ENCODE data around the gene PRSS50. TPM values are rescaled to one million over a fixed set of nuclear protein-coding genes. Genes with fewer than 3 reads are reported as not detected.

Gene PRSS50
- total RNA-seq, 1 donor from 2014 or later, result 0.20 TPM

- TF ChIP-seq, protein P1, sequence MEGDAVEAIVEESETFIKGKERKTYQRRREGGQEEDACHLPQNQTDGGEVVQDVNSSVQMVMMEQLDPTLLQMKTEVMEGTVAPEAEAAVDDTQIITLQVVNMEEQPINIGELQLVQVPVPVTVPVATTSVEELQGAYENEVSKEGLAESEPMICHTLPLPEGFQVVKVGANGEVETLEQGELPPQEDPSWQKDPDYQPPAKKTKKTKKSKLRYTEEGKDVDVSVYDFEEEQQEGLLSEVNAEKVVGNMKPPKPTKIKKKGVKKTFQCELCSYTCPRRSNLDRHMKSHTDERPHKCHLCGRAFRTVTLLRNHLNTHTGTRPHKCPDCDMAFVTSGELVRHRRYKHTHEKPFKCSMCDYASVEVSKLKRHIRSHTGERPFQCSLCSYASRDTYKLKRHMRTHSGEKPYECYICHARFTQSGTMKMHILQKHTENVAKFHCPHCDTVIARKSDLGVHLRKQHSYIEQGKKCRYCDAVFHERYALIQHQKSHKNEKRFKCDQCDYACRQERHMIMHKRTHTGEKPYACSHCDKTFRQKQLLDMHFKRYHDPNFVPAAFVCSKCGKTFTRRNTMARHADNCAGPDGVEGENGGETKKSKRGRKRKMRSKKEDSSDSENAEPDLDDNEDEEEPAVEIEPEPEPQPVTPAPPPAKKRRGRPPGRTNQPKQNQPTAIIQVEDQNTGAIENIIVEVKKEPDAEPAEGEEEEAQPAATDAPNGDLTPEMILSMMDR (IDR thresholded peaks at IDR 0.05), result no peak
- ATAC-seq (no peak), DNase-seq (no peak)
- H3K4me1 ChIP-seq, result peaks cover 25% of the 10 kb centered on the region
- H3K4me3 ChIP-seq, result no peak overlapping the region
- intact Hi-C loops (cut with DNase I), result no loop called here
- H3K27ac ChIP-seq, result no peak overlapping the region
- no peaks in the 10 kb centered on the region for H3K36me3 ChIP-seq
- H3K27me3 ChIP-seq, result peaks cover 13% of the 10 kb centered on the region
- H3K9me3 ChIP-seq, result no peaks in the 10 kb centered on the region
These were observed 14.6 kb downstream of the PRSS50 start for GRCh38 chr3:46703013-46703520.

GRCh38 chr3:46702246-46703012, 15.2 kb downstream of the PRSS50 start:
- no peaks in the 10 kb centered on the region for H3K9me3 ChIP-seq
- intact Hi-C loops (cut with DNase I), result no loop called here

GRCh38 chr3:46701181-46701939, 16.3 kb downstream of the PRSS50 start, which contains the start of gene TMIE:
TMIE (plus strand) TSS chr3:46701392; CDS start chr3:46701488, 96 bp downstream.
- no peak within 1 kb of the TSS for H3K27ac ChIP-seq
- H3K9me3 ChIP-seq, result no peaks in the 10 kb centered on the region
- TF ChIP-seq, protein P1 (IDR thresholded peaks at IDR 0.05), result no peak
- H3K4me1 ChIP-seq, result peaks cover 35% of the 10 kb centered on the region
- intact Hi-C loops (cut with DNase I), result no loop called here
- peaks cover 13% of the 10 kb centered on the region for H3K27me3 ChIP-seq
- H3K4me3 ChIP-seq, result peak within 1 kb of the TSS; percentile 23
- no peaks in the 10 kb centered on the region for H3K36me3 ChIP-seq
- no peak for ATAC-seq
- no peak for DNase-seq

More at GRCh38 chr3:46702246-46703012, 15.2 kb downstream of the PRSS50 start:
- TF ChIP-seq, protein P1 (IDR thresholded peaks at IDR 0.05), result no peak
- ATAC-seq, result no peak
- no peak for DNase-seq
- H3K36me3 ChIP-seq, result no peaks in the 10 kb centered on the region
- peaks cover 25% of the 10 kb centered on the region for H3K4me1 ChIP-seq
- no peak overlapping the region for H3K4me3 ChIP-seq
- no peak overlapping the region for H3K27ac ChIP-seq
- peaks cover 13% of the 10 kb centered on the region for H3K27me3 ChIP-seq

GRCh38 chr3:46700772-46701171, 16.9 kb downstream of the PRSS50 start:
- intact Hi-C loops (cut with DNase I), result no loop called here
- H3K27ac ChIP-seq, result no peak overlapping the region
- peak overlapping the region; percentile 23 for H3K4me3 ChIP-seq
- H3K4me1 ChIP-seq, result peaks cover 41% of the 10 kb centered on the region
- ATAC-seq, result no peak
- TF ChIP-seq, protein P1 (IDR thresholded peaks at IDR 0.05), result no peak
- peak; percentile 65 for DNase-seq
- H3K36me3 ChIP-seq, result no peaks in the 10 kb centered on the region
- H3K27me3 ChIP-seq, result peaks cover 13% of the 10 kb centered on the region
- H3K9me3 ChIP-seq, result no peaks in the 10 kb centered on the region

GRCh38 chr3:46699676-46700523, 17.8 kb downstream of the PRSS50 start:
- Histone ChIP-seq H3K36me3 (no peaks in the 10 kb centered on the region), H3K4me3 (no peak overlapping the region), H3K9me3 (no peaks in the 10 kb centered on the region), H3K27ac (peak overlapping the region; percentile 24), H3K4me1 (peaks cover 50% of the 10 kb centered on the region), H3K27me3 (peaks cover 13% of the 10 kb centered on the region)
- intact Hi-C loops (cut with DNase I), result no loop called here
- DNase-seq (peak; percentile 82), ATAC-seq (peak; percentile 79)
- TF ChIP-seq, protein P1 (IDR thresholded peaks at IDR 0.05), result no peak

Data from upper lobe of right lung (tissue), 1 donor.